ENCODE data around the gene CROT.

The CROT gene

DNA sequence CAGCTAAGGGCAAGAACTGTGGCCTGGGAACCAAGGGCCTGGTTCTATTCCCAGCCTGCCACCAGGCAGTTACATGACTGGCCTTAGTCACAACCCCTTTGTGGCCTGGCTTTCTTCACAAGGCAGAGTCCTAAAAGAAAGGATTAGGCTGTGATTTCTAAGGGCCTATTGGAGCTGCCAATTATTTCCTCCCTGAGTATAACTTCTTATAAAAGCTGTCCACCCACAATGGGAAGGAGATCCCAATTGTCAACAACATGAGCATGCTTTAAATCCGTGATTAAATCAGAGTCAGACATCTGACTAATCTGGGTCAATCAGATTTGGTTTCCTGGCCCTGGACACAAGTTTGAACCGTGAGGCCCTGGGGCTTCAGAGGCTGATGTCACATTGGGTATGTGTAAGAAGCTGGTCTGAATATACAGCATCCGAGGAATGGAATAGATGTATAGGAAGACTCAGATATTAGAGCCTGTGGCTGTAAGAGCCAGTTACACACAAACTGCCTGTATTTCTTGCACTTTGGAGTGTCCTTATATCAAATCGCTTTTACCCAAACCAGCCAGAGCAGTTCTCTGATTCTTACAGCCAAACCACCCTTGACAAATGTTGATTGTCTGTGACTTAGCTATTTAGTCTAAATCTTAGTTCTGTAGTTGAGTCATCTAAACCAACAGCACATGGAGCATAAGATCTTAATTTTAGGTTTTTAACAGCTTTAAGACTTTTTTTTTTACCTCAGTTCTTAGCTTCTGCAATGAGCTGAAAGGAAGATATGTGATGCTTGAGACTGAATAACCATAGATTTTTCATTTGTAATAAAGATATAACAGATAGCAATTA, 68.7 kb downstream of the CROT start:
- DNase-seq (ENCODE audit: low read depth in 1 of 2, low spot score in 1 of 2), result no peak

DNA sequence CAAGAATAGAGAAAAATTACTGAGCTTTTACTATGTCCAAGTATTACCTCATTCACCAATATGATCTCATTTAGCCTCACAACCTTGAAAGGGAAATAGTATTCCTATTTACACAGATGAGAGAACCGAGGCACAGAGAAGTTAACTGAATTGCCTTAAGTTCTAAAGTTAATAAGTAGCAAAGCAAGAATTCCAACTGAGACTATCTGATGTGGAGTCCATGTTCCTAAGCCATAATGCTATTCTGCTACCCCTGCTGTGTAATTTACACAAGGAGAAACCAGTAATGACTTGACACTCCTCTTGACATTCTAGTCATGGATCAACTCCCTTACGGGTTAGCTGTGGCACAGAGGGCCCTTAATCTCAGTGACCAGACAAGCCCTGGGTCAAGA, 69.3 kb downstream of the CROT start:
- DNase-seq (ENCODE audit: low read depth in 1 of 2, low spot score in 1 of 2), result no peak

DNA sequence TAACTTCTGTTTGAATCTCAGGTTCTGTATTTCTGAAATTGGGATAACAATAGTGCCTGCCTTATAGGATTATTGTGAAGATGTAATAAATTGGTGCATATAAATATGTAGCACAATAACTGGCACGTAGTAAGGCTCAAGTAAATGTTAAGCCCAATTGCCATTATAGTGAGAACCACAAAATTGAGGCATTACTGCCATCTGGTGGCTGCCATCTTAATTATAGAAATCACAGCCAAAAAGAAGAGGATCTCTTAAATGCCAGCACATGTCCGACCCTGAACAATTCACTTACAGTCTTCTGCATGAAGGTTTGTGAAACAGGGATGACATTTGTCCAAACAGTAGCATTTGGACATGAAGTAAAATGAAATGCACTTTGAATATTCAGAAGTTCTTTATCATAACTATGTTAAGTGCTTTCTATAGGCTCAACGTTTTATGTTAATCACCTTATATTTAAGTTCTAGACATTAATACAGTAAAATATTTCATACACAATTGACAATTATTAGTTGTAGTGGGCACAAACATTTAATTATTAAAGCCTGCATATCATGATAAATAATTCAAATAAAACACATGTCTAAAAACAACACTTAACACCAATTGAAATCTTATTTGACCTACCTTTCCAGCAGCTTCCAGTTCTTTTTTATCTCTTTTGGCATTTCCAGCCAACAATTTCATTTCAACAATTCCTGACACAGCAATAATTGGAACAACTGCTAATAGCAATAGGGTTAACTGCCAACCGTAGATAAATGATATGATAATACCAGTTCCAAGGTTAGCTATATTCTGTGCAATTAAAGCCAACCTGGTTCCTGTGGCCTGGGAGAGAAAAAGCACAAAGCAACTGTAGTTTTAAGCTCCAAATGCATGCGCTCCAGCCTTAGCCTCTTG, 71.5 kb downstream of the CROT start:
- peak; percentile 23 to 56 for DNase-seq (ENCODE audit: low read depth in 1 of 2, low spot score in 1 of 2)

DNA sequence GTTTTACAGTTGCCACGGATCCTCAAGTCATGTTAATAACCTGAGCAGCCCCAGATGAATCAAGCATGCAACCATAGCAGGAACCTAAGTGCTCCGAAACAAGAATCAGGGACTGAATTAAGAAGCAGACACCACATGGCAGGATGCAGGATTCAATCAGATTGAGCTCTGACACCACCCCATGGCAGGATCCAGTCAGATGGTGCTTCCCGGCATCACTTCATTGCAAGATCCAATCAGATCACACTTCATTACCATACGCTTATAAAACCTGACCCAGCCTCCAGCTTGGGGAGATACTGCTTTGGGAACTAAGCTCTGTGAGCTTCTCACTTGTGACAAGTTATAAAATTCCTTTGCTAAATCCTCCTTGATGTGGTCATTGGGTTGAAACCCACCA, 74.7 kb downstream of the CROT start:
- no peak for DNase-seq (ENCODE audit: low read depth in 1 of 2, low spot score in 1 of 2)

DNA sequence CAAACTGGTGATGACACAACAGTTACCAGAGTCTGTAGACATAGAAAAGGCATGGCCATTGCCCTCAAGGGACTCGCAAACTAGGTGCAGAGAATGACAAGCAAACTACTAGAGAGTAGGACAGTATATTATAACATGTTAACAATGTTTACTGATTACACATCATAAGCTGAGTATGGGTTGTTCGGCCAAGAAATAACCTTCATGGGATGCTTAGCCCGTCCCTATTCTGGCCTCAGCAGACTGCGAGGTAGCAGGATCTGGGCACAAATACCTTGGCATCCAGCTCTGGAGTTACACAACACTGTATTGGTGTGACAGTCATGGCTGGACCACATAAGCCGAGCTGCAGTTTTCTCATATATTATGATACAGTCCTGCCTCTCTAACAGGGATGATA, 78.6 kb downstream of the CROT start:
- no peak for DNase-seq (ENCODE audit: low read depth in 1 of 2, low spot score in 1 of 2)

DNA sequence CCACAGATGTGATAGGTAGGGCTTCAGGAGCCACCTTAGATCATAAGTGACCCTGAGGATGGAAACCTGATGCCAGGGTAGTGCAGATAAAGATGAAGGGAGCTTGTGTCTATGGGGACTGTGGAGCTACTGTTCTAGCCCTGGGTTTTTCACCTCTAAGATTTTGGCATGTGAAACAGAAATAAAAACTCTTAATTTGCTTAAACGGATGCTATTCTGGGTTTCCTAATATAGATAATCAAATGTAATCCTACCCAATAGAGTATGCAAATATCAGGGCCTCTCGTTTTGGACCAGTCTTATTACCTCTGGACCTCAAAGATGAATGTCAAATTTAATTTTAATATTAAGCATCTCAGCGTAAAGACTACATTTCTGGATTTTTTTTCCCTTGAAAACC, 80.7 kb downstream of the CROT start:
- no peak for DNase-seq (ENCODE audit: low read depth in 1 of 2, low spot score in 1 of 2)

DNA sequence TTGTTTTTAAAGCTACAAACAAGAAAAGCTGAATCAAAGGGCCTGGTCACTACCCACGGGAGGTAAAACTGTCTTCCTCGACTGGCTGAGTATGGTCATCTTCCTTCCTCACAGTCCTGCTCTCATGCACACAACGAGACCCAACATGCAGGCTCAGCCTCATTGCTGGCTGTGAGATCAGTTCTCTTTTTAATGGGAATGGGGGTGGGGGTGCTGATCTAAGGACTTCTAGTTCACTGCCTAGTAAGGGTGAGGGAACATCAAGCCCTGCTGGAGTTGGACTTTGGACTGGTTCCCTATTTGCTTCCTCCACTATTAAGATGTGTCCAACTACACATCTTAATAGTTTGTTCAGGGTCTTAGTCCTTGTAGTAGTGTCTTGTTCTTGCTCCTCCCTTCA, 81.8 kb downstream of the CROT start:
- DNase-seq (ENCODE audit: low read depth in 1 of 2, low spot score in 1 of 2), result no peak

DNA sequence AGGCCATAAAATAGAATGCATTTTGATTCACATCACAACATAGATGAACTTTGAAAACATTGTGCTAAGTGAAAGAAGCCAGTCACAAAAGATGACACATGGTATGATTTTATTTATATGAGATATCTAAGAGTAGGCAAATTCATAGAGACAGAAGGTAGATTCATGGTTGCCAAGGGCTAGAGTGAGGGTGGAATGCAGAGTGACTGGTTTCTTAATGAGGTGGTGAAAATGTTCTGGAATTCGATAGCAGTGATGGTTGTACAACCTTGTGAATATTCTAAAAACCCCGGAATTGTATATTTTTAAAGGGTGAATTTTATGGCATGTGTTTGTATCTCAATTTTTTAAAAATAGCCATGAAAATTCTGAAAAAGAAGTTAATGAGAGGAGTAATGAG, 87.1 kb downstream of the CROT start:
- DNase-seq (ENCODE audit: low read depth in 1 of 2, low spot score in 1 of 2), result no peak

DNA sequence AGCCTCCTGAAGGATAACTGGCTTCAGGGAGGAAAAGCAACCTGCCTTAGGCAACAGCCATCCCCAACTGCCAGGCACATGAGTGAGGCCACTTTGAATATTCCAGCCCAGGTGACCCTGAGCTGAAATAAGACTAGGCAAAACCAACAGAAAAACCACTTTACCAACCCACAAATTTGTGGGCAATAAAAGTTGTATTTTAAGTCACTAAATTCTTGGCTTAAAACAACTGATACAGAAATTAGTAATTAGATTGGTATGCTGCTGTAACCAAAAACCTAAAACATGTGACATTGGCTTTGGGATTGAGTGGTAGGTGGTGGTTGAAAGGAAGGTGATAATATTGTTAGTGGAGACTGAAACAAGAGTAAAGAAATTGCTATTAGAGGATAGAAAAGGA, 90.1 kb downstream of the CROT start:
- DNase-seq (ENCODE audit: low read depth in 1 of 2, low spot score in 1 of 2), result no peak

DNA sequence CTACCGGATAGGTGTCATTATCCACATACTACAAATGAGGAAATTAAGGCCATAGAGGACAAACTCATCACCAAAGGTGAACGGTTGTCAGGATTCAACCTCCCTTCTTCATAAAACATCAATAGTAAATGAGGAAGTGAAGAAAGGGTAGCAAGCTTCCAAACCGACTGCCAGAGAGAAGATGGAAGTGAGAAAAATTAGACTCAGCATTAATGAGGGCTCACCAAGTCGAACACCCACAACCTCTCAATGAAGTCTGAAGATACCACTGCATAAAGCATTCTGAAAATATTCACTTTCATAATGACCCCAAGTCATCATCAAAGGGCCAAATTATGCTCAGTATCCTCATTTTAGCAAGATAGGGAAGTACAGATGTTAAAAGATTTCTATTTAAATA, 100.4 kb downstream of the CROT start:
- DNase-seq (ENCODE audit: low read depth in 1 of 2, low spot score in 1 of 2), result no peak

DNA sequence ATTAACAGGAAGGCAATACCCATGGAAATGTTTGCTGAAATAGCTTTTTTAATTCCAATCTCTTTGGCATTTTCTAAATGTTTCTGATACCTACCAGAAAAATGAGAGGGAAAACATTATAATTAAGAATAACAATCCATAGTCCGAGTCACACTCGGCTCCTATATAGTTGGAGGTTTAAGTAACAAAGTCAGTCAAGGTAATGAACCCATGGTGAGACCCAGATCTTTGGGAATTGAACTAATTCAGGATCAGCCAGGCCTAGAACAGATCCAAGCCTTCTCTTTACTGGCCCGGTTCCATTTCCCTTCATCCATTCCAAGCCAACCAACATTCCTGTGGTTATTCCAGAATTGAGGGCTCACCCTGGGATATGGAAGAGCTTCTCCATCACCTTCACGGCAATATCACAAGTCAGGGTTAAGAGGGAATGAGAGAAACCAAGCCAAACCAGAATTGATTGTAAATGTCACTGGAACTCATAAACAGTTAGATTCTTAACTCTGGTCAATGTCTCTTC, 101.7 kb downstream of the CROT start:
- DNase-seq (ENCODE audit: low read depth in 1 of 2, low spot score in 1 of 2), result no peak

DNA sequence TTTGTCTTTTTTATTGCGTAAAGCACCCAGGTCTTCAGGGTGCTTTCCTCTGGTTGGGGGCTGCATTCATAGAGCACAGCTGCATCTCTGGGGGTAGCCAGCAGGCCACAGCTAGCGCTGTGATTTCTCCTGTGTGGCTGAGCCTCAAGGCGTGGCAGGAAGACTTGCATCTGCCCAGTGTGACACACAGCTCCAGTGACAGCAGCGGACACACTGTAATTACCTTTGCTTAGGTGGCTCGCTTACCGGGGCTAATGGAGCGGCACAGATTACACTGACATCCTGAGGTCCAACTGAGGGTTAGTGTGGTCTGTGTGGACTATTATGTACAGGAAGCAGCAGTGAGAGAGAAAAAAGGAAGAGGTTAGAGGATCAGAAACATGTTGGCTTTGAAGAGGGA, 102.9 kb downstream of the CROT start:
- DNase-seq (ENCODE audit: low read depth in 1 of 2, low spot score in 1 of 2), result no peak
